ENCODE results near the gene DXO.
"Not testable (repeated sequence)": the region's sequence is repeated elsewhere in the genome, so short reads cannot be mapped to it uniquely, and the experiment has no call there.

Gene DXO

GRCh38 chr6:31980195-31980876 lies 8.4 kb upstream of the DXO start:
- DNase-seq (ENCODE audit: low spot score): not testable (repeated sequence)

DNA sequence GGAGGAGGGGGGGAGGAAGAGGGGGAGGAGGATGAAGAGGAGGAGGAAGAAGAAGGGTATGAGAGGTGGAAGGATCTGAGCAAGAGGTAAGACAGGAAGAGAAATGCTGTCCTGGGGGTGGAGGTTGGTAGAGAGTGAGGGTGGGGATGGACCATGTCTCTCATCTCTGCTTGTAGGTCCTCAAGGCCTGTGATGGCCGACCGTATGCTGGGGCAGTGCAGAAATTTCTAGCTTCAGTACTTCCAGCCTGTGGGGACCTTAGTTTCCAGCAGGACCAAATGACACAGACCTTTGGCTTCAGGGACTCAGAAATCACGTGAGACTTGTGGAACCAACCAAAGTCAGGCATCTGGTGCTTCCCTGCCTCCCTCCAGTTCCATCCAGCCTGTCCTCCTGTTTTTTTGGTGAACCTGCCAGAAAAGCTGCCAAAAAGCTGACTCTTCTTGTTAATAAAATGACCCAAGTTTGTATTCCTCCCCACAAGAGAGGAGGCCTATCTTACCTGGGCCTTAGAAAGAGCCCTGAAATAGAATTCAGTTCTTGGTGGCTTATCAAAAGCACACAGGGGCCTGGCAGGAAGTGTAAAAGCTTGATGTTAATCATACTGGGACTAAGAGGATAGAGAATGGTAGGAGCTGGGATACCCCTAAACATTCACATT lies 7.4 kb upstream of the DXO start:
- DNase-seq (ENCODE audit: low spot score): no peak

DNA sequence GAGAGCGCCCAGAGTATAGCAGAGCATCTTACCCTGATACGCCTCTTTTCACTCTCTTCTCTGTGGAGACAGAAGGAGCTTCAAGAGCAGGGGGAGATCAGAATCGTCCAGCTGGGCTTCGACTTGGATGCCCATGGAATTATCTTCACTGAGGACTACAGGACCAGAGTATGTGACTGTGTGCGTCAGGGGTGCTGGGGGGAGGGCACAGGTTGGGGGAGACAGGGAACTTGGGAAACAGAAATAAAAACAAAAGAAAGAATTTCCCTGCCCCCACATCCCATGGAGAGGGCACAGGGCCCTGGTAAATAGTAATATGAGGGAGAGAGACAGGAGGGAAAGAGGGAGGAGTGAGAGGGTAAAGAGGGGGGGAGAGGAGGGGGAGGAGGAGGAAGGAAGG lies 6.9 kb upstream of the DXO start:
- no peak for DNase-seq (ENCODE audit: low spot score)

- DNase-seq (ENCODE audit: low spot score): no peak
These were observed 6.0 kb upstream of the DXO start for GRCh38 chr6:31977816-31978431.

DNA sequence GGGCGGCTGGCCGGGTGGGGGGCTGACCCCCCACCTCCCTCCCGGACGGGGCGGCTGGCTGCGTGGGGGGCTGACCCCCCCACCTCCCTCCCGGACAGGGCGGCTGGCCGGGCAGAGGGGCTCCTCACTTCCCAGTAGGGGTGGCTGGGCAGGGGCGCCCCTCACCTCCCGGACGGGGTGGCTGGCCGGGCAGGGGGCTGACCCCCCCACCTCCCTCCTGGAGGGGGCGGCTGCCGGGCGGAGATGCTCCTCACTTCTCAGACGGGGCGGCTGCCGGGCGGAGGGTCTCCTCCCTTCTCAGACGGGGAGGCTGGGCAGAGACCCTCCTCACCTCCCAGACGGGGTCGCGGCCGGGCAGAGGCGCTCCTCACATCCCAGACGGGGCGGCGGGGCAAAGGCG lies 4.1 kb upstream of the DXO start:
- DNase-seq (ENCODE audit: low spot score): not testable (repeated sequence)

DNA sequence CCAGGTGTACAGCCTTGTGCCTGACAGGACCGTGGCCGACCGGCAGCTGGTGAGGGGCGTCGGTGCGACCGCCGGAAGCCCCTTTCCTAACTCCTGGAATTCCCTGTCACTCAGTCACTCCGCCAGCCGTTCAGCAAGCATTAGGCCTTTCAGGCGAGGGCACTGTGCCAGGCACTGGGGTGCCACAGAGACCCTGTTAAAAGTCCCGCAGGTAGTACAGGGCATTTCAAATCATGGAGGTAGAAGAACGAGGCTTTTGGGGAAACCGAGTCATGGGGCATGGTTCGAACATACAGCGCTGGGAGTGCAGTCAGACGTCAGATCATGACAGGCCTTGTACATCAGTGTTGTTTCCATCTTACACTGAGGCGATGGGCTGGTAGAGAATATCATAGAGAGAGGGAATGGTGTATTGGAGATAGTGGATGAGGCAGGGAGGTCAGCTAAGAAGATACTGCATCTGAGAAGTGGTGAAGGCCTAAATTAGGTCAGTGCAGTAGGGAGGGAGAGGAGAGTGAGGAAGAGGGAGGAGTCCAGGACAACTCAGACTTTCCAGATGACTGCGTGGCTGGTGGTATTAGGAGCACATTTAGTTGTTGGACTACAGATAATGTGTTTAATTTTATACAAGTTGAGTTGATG lies 892 bp upstream of the DXO start:
- DNase-seq (ENCODE audit: low spot score): no peak

DNA sequence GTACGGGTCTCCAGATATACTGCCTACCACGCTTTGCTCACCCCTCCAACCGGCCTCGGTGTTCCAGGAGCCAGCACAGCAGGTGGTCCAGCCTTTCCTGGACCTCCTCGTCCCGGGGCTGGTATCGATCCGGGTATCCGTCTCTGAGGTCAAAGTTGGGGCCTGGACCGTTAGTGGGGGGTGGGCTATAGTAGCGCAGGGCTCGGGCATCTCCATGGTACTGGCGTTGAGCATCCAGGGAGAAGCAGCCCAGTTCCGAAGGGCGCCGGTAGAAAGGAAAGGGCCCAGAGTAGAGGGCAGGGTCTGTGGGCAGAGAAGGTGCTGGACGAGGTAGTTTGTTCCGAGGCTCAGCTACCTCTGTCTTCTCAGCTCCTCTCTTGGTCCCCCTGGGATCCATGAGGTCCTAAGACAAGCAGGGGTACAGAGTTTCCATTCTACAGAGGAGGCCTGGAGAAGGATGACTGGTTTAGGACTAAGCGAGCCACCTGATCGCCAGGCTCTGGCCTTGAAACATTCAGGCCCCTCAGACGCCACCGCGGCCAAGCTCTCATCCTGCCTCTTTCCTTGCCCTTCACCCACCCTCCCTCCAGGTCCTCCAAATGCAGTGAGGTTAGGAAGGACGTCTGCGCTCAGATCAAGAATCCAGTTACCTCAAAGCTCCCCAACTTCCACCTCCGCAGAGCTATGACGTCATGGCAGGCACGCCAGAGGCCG lies 502 bp downstream of the DXO start:
- DNase-seq (ENCODE audit: low spot score): no peak

GRCh38 chr6:31970604-31971271 lies 1.2 kb downstream of the DXO start:
- DNase-seq (ENCODE audit: low spot score): no peak

DNA sequence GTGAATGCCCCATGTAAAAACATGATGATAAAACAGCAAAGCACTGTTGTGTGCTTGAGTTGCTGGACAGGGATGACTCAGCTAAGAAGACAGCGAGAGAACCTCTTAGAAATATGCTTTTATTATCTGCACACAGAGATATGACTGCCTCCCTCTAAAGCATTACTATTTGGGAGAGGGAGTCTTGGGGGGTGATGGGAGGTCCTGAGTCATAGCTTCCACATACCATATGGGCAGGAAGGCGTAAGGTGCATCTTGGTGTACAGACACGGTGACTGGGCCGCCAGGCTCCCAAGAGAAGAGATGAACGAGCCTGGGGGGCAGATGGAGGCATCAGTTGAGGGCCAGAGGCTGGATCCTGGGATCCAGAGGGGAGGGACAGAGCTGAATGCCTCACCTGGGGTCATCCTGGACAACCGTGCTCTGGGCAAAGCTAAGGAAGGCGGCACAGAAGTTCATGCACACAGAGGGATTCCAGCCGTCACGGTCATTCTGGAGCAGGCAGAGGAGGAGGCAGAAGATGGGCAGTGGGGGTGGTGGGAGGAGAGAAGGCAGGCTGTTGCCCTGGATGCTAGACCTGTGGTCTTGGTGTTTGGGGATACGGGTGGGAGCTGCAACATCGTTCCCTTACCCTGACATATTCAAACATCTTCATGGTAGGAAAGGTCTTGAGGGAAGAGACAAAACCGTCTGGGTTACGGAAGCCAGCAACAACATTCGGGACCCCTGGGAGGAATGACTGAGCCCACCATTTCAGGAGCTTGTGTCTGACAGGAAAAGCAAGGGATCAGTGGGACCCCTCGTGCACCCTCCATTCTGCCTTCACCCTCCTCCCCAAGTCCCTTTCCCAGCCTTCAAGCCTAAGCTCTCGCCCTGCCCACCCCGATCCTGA lies 2.0 kb downstream of the DXO start:
- DNase-seq (ENCODE audit: low spot score): no peak

DNA sequence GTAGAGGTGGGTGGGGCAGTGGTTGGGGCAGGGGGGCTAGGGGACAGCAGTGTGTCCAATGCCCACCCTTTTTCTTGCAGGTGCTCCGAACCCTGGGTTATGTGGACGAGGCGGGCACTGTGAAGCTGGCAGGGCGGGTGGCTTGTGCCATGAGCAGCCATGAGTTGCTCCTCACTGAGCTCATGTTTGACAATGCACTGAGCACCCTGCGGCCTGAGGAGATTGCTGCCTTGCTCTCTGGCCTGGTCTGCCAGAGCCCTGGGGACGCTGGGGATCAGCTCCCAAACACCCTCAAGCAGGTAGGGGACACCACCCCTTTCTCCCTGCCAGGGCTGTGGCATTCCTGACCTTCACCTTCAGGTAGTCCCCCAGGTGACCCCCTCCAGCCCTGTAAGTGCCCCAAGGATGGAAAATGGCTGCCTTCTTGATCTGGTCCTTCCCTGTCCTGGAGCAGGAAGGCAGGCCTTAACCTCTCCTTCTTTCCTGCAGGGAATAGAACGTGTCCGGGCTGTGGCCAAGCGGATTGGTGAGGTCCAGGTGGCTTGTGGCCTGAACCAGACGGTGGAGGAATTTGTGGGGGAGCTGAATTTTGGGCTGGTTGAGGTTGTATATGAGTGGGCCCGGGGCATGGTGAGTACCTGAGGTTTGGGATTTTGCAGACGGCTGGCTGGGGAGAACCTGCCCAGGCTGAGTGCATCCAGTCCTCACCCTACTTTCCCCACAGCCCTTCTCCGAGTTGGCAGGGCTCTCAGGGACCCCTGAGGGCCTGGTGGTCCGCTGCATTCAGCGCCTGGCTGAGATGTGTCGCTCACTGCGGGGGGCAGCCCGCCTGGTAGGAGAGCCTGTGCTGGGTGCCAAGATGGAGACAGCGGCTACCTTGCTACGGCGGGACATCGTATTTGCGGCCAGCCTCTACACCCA lies 2.9 kb downstream of the DXO start:
- no peak for DNase-seq (ENCODE audit: low spot score)

DNA sequence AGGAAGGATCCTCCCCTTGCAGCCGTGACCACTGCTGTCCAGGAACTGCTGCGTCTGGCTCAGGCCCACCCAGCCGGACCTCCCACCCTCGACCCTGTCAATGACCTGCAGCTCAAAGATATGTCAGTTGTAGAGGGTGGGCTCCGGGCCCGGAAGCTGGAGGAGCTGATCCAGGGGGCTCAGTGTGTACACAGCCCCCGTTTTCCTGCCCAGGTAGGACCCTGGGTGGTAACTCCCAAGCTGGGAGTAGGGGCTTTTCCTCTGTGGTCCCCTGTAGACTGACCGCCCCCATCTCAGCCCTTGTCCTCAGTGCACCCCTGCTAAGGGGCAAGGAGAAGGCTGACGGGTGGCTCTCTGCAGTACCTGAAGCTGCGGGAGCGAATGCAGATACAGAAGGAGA lies 3.6 kb downstream of the DXO start:
- no peak for DNase-seq (ENCODE audit: low spot score)

DNA sequence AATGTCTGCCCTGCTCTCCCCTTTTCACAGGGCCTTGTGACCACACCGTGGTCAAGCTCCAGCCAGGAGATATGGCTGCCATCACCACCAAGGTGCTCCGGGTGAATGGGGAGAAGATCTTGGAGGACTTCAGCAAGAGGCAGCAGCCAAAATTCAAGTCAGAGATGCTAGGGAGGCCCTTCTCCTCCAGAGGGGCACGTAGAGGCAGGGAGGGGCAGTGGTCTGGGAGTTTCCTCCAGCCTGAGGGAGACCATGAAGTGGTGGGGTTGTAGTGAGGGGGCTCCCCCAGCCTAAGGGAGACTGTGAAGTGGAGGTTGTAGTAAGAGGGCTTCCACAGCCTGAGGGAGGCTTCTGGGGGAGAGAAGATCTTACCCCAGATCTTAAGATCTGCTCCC lies 4.0 kb downstream of the DXO start:
- DNase-seq (ENCODE audit: low spot score): no peak

DNA sequence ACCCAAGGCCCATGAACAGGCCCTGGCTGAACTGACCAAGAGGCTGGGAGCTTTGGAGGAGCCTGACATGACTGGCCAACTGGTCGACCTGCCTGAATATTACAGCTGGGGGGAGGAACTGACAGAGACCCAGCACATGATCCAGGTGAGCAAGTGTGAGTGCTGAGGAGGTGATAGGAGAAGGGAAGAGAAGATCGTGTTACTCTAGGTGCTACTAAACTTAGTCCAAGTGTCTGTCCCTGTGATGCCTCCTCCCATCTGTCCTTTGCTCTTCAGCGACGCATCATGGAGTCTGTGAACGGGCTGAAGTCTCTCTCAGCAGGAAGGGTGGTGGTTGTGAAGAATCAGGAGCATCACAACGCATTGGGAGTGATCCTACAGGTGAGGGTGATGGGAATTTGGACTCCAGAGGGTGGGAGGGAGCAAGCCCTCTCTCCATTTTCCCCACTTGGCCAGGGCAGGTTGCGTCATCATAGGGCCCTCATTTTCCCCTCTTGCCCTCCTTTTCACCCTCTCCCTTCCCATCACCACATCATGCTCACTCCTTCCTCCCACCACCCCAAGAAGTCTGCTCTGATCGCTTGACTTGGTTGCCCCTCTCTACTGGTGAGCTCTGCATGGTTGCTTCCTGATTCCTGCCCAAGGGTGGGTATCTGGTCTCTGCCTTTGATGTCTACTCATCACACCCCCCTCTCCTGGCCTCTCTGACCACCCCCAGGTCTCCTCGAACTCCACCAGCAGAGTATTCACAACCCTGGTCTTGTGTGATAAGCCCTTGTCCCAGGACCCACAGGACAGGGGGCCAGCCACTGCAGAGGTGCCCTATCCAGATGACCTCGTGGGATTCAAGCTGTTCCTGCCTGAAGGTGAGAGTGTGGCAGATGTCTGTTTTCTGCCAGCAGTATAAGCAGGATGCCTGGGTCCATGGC lies 4.7 kb downstream of the DXO start:
- no peak for DNase-seq (ENCODE audit: low spot score)

GRCh38 chr6:31966506-31966905 lies 5.4 kb downstream of the DXO start:
- no peak for DNase-seq (ENCODE audit: low spot score)

DNA sequence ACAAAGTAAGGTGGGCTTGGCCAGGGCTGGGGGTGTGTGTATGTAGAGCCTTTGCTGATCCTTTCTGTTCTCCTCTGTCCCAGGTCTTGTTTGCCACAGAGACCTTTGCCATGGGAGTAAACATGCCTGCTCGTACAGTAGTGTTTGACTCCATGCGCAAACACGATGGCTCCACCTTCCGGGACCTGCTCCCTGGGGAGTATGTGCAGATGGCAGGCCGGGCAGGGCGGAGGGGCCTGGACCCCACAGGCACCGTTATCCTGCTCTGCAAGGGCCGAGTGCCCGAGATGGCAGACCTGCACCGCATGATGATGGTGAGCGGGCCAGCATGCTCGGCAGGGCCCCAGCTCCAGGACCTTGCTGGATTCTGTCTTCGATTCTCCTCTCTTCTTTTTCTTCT lies 6.2 kb downstream of the DXO start:
- DNase-seq (ENCODE audit: low spot score): no peak

- no peak for DNase-seq (ENCODE audit: low spot score)
These were observed 8.0 kb downstream of the DXO start for GRCh38 chr6:31963921-31964320.

DNA sequence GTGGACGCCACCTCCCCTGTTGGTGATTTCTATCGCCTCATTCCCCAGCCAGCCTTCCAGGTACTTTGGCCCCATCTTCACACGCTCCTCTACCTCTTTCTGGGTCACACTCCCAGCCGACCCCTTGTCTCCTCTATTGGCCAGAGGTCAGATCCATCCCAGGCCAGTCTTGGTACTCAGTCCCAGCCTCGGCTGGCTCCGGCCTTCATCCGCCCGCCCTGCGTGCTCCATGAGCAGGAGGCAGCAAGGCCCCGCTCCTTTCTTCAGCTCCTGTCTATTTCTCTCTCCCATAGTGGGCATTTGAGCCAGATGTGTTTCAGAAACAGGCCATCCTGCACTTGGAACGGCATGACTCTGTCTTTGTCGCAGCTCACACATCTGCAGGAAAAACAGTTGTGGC lies 10.3 kb downstream of the DXO start:
- no peak for DNase-seq (ENCODE audit: low spot score)
